ENCODE results near the gene ENOX1.

ENOX1 gene

GRCh38 chr13:43769529-43769928, 17.2 kb downstream of the ENOX1 start:
- in situ Hi-C loops (cut with MboI; ENCODE audit: low pct_unique_long_range_greater_than_20kb, low sequenced_read_pairs, unreplicated experiment): no loop called here
- DNase-seq (ENCODE audit: low spot score): no peak
- TF ChIP-seq, protein P1, sequence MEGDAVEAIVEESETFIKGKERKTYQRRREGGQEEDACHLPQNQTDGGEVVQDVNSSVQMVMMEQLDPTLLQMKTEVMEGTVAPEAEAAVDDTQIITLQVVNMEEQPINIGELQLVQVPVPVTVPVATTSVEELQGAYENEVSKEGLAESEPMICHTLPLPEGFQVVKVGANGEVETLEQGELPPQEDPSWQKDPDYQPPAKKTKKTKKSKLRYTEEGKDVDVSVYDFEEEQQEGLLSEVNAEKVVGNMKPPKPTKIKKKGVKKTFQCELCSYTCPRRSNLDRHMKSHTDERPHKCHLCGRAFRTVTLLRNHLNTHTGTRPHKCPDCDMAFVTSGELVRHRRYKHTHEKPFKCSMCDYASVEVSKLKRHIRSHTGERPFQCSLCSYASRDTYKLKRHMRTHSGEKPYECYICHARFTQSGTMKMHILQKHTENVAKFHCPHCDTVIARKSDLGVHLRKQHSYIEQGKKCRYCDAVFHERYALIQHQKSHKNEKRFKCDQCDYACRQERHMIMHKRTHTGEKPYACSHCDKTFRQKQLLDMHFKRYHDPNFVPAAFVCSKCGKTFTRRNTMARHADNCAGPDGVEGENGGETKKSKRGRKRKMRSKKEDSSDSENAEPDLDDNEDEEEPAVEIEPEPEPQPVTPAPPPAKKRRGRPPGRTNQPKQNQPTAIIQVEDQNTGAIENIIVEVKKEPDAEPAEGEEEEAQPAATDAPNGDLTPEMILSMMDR (IDR thresholded peaks at IDR 0.05; ENCODE audit: extremely low read depth, insufficient read depth, missing control alignments): no peak

DNA sequence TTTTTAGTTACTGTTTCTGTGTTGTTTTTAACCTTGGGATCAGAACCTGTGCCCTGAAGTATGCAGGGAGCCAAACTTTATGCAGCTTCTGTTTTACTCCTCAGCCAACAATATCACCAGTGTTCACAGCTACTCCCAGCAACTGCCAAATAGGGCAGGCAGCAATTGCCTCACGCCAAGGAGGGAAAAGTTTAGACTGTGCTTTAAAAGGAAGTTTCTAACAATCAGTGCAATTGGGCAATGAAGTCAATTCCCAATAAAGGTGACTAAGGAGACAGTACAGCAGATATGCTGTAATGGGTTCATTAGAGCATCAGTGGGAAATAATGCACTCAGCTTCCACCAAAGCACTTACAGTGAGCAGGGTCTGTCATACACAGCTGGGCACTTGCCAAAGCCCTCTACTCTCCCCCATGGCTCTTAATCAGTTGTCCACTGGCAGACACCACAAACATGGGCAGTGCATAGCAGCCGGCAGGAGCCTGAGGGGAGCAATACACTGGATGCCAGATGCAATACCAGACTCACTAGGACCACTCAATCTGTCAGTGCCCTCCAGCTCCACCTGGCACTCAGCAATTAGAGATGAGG, 19.3 kb downstream of the ENOX1 start:
- DNase-seq (ENCODE audit: low spot score): no peak
- in situ Hi-C loops (cut with MboI; ENCODE audit: low pct_unique_long_range_greater_than_20kb, low sequenced_read_pairs, unreplicated experiment): no loop called here
- TF ChIP-seq, protein P1 (IDR thresholded peaks at IDR 0.05; ENCODE audit: extremely low read depth, insufficient read depth, missing control alignments): no peak

DNA sequence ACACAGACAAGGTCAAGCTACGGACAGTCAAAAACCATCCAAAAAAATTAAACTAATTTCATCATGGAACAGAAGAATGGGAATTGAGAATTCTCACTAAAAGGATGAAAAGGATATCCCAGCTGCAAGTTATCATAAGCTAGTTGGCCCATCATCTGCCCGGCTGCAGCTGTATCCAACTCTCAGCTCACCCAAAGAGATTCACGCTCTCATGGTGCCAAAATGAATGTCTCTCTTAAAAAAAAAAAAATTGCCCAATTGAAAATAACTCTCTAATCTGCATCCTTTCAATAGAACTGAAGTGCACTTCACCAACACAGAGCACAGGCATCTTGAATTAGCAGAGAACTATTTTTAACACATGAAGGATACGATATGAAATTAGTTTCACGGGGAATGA, 20.0 kb downstream of the ENOX1 start:
- in situ Hi-C loops (cut with MboI; ENCODE audit: low pct_unique_long_range_greater_than_20kb, low sequenced_read_pairs, unreplicated experiment): no loop called here
- TF ChIP-seq, protein P1 (IDR thresholded peaks at IDR 0.05; ENCODE audit: extremely low read depth, insufficient read depth, missing control alignments): no peak
- DNase-seq (ENCODE audit: low spot score): no peak

DNA sequence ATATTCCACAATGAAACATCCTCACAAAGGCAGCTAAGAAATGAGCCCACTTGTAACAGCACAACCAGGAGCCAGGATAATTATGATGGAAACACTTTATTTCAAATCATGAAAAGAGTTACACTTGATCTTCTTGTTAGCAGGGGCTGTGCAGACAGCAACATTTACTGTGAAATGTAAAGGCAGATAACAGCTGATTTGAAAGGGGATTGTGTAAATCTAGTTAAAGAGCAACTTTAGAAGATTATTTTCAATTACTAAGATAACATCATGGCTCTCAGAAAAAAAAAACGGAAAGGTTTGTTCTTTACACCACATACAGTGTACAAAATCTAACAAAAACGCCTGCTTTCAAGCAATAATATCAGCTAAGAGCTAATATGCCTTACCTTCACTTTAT, 22.4 kb downstream of the ENOX1 start:
- TF ChIP-seq, protein P1 (IDR thresholded peaks at IDR 0.05; ENCODE audit: extremely low read depth, insufficient read depth, missing control alignments): no peak
- no peak for DNase-seq (ENCODE audit: low spot score)
- in situ Hi-C loops (cut with MboI; ENCODE audit: low pct_unique_long_range_greater_than_20kb, low sequenced_read_pairs, unreplicated experiment): no loop called here

- in situ Hi-C loops (cut with MboI; ENCODE audit: low pct_unique_long_range_greater_than_20kb, low sequenced_read_pairs, unreplicated experiment): no loop called here
- TF ChIP-seq, protein P1 (IDR thresholded peaks at IDR 0.05; ENCODE audit: extremely low read depth, insufficient read depth, missing control alignments): no peak
- DNase-seq (ENCODE audit: low spot score): no peak
Measured at GRCh38 chr13:43763143-43763759, 23.5 kb downstream of the ENOX1 start.

DNA sequence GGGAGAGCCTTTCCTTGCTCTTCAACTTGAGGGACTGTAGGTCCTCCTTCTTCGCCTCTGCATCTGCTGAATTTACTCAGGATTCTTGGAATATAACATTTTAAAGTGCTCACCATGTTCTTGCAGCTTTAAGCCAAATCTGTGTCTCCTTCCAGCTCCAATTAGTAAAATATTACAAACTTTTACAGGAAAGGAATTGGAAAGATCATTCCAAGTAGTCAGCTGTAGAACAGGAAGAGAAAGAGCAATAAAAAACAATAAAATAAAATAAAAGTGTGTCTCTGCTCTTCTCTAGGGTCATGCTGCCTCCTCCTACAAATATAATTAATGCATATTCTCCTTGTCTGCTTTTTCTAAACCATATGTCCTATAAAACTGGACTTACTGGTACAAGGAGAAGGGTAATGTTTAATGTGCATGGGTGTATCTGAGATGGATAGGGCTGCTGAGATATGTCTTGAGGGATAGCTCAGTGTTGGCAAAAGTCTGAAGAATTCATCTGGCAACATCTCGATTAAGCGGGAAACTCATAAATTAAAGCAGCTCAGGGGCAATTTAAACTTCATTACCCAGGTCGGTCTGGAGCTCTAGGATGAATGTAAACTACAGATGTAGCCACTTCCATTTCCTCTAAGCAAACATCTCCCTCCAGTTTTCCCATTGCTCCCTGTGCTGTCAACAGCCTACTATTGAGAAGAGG, 25.0 kb downstream of the ENOX1 start:
- TF ChIP-seq, protein P1 (IDR thresholded peaks at IDR 0.05; ENCODE audit: extremely low read depth, insufficient read depth, missing control alignments): no peak

More for the DNA sequence above, 25.0 kb downstream of the ENOX1 start:
- in situ Hi-C loops (cut with MboI; ENCODE audit: low pct_unique_long_range_greater_than_20kb, low sequenced_read_pairs, unreplicated experiment): no loop called here
- no peak for DNase-seq (ENCODE audit: low spot score)
